ENCODE results near the gene CER1.

DNA sequence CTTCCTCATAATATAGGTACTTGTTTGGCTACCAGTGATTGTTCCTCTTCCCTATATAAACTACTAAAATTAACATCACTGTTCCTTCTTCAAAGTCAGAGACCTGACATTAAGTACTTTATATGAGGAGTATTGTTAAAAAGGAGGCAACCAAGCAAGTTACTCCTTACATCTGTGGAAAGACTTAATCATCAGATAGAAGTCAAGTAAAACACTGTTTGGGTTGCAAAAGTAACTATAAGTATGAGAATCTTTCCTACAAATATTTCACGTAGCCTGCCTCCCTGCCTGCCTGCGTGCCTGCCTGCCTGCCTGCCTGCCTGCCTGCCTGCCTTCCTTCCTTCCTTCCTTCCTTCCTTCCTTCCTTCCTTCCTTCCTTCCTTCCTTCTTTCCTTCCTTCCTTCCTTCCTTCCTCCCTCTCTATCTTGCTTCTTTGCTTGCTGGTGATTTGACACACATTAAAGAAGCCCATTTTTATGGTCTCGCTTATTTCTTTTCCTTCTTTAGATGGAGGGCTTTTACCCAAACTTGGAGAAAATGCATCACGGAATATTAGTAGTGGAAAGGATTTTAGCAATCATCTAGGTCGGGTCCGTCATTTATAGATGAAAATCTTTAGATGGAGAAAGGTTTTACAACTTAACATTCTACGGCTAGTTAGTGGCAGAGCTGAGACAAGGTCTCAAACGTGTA lies 3.2 kb downstream of the CER1 start:
- TF ChIP-seq POLR2A (IDR thresholded peaks at IDR 0.05; ENCODE audit: extremely low read depth, insufficient read length), result no peak
- TF ChIP-seq, protein P1, sequence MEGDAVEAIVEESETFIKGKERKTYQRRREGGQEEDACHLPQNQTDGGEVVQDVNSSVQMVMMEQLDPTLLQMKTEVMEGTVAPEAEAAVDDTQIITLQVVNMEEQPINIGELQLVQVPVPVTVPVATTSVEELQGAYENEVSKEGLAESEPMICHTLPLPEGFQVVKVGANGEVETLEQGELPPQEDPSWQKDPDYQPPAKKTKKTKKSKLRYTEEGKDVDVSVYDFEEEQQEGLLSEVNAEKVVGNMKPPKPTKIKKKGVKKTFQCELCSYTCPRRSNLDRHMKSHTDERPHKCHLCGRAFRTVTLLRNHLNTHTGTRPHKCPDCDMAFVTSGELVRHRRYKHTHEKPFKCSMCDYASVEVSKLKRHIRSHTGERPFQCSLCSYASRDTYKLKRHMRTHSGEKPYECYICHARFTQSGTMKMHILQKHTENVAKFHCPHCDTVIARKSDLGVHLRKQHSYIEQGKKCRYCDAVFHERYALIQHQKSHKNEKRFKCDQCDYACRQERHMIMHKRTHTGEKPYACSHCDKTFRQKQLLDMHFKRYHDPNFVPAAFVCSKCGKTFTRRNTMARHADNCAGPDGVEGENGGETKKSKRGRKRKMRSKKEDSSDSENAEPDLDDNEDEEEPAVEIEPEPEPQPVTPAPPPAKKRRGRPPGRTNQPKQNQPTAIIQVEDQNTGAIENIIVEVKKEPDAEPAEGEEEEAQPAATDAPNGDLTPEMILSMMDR (IDR thresholded peaks at IDR 0.05; ENCODE audit: low read depth, low read length), result no peak
- TF ChIP-seq MYC (IDR thresholded peaks at IDR 0.05; ENCODE audit: low read depth, low read length), result no peak
